OCI-LY1 (cell line): ENCODE results near the gene GLT1D1.

Source experiments
- H2AFZ ChIP-seq: fragments of 200-600 bp; sonication (generic), shearing (Covaris generic); 2 replicates; pipeline ENCODE4 v1.6.0; 2014; ENCODE audit warnings: antibody characterized with exemption, mild to moderate bottlenecking, low read length
- H3F3A ChIP-seq: fragments of 200-600 bp; sonication (generic), shearing (Covaris generic); 2 replicates; pipeline ENCODE4 v1.6.0; 2014; ENCODE audit warnings: mild to moderate bottlenecking, antibody characterized with exemption, low read length, moderate library complexity; ENCODE audit not compliant: insufficient read depth
- H3K27ac ChIP-seq: fragments of 200-600 bp; sonication (generic); 2 replicates; pipeline ENCODE4 v1.5.1; 2014; ENCODE audit warnings: low read length, mixed run types, mild to moderate bottlenecking, low read depth; ENCODE audit not compliant: poor library complexity, severe bottlenecking
- H3K27me3 ChIP-seq: fragments of 200-600 bp; sonication (generic); 2 replicates; pipeline ENCODE4 v1.6.0; 2014; ENCODE audit warnings: antibody characterized with exemption, mild to moderate bottlenecking, low read length, moderate library complexity; ENCODE audit not compliant: insufficient read depth
- H3K36me3 ChIP-seq: fragments of 200-600 bp; sonication (generic); 2 replicates; pipeline ENCODE4 v1.6.1; 2014; ENCODE audit warnings: mild to moderate bottlenecking, antibody characterized with exemption, low read length, moderate library complexity, mixed read lengths; ENCODE audit not compliant: insufficient read depth
- H3K4me1 ChIP-seq: fragments of 200-600 bp; sonication (generic); 2 replicates; pipeline ENCODE4 v1.5.1; 2014; ENCODE audit warnings: mild to moderate bottlenecking, low read length, moderate library complexity; ENCODE audit not compliant: insufficient read depth, severe bottlenecking
- H3K4me2 ChIP-seq: fragments of 200-600 bp; sonication (generic), shearing (Covaris generic); 2 replicates; pipeline ENCODE4 v1.6.1; 2014; ENCODE audit warnings: low read length
- H3K4me3 ChIP-seq: fragments of 200-600 bp; sonication (generic); 2 replicates; pipeline ENCODE4 v1.5.1; 2014; ENCODE audit warnings: low read length, low read depth, mild to moderate bottlenecking, mixed read lengths; ENCODE audit not compliant: poor library complexity, severe bottlenecking
- H3K79me2 ChIP-seq: fragments of 200-600 bp; shearing (Covaris generic); 2 replicates; pipeline ENCODE4 v1.6.1; 2016; ENCODE audit warnings: mixed run types, low read length, mixed read lengths; ENCODE audit not compliant: insufficient read depth
- H3K9ac ChIP-seq: fragments of 200-600 bp; sonication (generic), shearing (Covaris generic); 2 replicates; pipeline ENCODE4 v1.6.1; 2014; ENCODE audit warnings: mild to moderate bottlenecking, low read length, mixed read lengths
- H3K9me2 ChIP-seq: fragments of 200-600 bp; sonication (generic), shearing (Covaris generic); 2 replicates; pipeline ENCODE4 v1.6.1; 2014; ENCODE audit warnings: low read depth, mild to moderate bottlenecking, low read length, mixed read lengths
- H3K9me3 ChIP-seq: fragments of 200-600 bp; shearing (Covaris generic); 2 replicates; pipeline ENCODE4 v1.6.1; 2014; ENCODE audit warnings: low read length, mixed read lengths
- H4K20me1 ChIP-seq: fragments of 200-600 bp; sonication (generic), shearing (Covaris generic); 2 replicates; pipeline ENCODE4 v1.6.0; 2016; ENCODE audit warnings: mild to moderate bottlenecking, low read length; ENCODE audit not compliant: insufficient read depth
- EZH2 ChIP-seq: fragments of 200-600 bp; sonication (generic), shearing (Covaris generic); IDR thresholded peaks from 2 replicates; pipeline ENCODE4 v1.8.0; 2017; ENCODE audit warnings: borderline replicate concordance, mixed run types, mild to moderate bottlenecking, antibody characterized with exemption, low read length, moderate library complexity, mixed read lengths
- TF ChIP-seq, protein P1 (sequence below): fragments of 200-600 bp; sonication (generic), shearing (Covaris generic); IDR thresholded peaks from 2 replicates; pipeline ENCODE4 v1.5.1; 2017; ENCODE audit warnings: mild to moderate bottlenecking, antibody characterized with exemption, low read length, moderate library complexity, mixed read lengths

GLT1D1 gene

DNA sequence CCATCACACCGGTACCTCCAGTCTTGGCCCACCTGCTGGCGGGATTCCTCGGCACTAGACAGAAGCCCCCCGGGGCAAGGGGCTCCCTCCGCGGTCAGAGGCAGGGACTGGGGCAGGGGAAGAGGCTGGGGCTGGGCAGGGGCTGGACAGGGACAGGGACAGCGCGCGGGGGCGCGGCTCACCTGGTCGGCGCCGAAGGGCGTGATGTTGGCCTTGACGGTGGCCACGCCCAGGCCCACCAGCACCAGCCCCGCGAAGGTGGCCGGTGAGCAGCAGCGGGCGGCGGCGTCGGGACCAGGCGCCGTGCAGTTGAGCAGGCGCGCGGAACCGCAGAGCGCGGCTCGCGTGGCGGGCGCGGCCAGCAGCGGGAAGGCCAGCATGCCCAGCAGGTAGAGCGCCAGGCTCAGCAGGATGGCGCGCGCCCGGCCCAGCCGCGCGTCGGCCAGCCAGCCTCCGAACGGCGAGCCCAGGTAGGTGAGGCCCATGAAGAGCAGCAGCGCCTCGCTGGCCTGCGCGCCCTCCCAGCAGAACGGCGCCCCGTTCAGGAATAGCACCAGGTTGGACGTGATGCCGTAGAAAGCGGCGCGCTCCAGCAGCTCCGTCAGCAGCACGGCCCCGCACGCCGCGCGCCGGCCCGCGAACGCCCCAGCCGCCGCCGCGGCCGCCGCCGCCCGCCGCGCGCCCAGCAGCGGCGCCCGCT, 29.9 kb upstream of the GLT1D1 start:
- Histone ChIP-seq H3K27me3 (no peaks in the 10 kb centered on the region), H3K9me2 (no peaks in the 10 kb centered on the region), H3K36me3 (peaks cover 7% of the 10 kb centered on the region), H3K27ac (peak overlapping the region; percentile 91), H3F3A (no peaks in the 10 kb centered on the region), H3K4me2 (peak overlapping the region; percentile 64), H2AFZ (no peak overlapping the region), H3K79me2 (peaks cover 22% of the 10 kb centered on the region), H3K9ac (peak overlapping the region; percentile 85), H3K4me1 (peaks cover 55% of the 10 kb centered on the region), H4K20me1 (no peaks in the 10 kb centered on the region), H3K9me3 (no peaks in the 10 kb centered on the region), H3K4me3 (peak overlapping the region; percentile 92)
- TF ChIP-seq, protein P1, sequence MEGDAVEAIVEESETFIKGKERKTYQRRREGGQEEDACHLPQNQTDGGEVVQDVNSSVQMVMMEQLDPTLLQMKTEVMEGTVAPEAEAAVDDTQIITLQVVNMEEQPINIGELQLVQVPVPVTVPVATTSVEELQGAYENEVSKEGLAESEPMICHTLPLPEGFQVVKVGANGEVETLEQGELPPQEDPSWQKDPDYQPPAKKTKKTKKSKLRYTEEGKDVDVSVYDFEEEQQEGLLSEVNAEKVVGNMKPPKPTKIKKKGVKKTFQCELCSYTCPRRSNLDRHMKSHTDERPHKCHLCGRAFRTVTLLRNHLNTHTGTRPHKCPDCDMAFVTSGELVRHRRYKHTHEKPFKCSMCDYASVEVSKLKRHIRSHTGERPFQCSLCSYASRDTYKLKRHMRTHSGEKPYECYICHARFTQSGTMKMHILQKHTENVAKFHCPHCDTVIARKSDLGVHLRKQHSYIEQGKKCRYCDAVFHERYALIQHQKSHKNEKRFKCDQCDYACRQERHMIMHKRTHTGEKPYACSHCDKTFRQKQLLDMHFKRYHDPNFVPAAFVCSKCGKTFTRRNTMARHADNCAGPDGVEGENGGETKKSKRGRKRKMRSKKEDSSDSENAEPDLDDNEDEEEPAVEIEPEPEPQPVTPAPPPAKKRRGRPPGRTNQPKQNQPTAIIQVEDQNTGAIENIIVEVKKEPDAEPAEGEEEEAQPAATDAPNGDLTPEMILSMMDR = no peak
- TF ChIP-seq EZH2 = no peak

DNA sequence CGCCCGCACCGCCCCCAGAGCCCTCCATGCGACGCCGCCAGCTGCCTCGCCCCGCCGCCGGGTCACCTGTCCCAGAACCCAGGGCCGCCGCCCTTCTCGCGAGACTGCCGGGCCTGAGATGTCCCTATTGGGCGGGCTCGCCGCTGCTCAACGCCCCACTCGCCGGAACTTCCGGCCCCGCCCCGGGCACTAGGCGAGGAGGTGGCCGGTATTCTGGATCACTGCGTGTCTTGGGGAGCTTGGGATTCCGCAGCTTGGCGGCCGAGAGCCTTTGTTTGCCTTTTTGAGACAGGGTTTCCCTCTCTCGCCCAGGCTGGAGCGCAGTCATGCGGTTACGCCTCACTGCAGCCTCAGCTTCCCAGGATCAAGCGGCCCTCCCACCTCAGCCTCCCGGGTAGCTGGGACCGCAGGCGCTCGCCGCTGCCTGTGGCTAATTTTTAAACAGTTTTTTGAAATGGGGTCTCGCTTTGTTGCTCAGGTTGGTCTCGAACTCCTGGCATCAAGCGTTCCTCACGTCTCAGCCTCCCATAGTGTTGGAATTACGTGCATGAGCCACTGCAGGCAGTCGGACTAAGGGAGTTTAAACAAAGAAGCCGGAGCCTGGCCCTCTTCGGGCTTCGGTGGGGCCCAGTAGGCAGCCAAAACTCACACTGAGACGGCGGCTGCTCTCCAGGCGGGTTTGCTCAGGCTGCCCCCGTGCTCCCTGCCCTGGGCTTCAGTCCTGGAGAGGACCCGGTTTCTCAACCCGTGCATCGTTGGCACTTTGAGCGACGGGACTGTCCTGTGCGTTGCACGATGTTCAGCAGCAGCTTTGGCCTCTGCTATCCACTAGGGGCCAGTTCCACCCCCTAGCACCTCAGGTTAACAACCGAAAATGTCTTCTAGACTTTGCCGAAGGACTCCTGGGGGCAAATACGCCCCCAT, 29.1 kb upstream of the GLT1D1 start, which contains the start of gene SLC15A4:
Gene SLC15A4, minus strand, starts transcription at position 43 of the 924 bp plus-strand sequence. Its CDS starts 15 bp downstream, at position 28.
- Histone ChIP-seq H3F3A (no peaks in the 10 kb centered on the region), H3K9me3 (no peaks in the 10 kb centered on the region), H2AFZ (no peak within 1 kb of the TSS; the same call in 1 of the 2 replicates), H3K4me1 (peaks cover 51% of the 10 kb centered on the region), H4K20me1 (no peaks in the 10 kb centered on the region), H3K9me2 (no peaks in the 10 kb centered on the region), H3K27ac (peak within 1 kb of the TSS; percentile 91), H3K4me2 (peak within 1 kb of the TSS; percentile 95), H3K79me2 (peaks cover 15% of the 10 kb centered on the region; the same call in 1 of the 2 replicates), H3K36me3 (peaks cover 7% of the 10 kb centered on the region), H3K27me3 (no peaks in the 10 kb centered on the region), H3K4me3 (peak within 1 kb of the TSS; percentile 92), H3K9ac (peak within 1 kb of the TSS; percentile 99)
- TF ChIP-seq, protein P1 = no peak
- no peak for TF ChIP-seq EZH2

DNA sequence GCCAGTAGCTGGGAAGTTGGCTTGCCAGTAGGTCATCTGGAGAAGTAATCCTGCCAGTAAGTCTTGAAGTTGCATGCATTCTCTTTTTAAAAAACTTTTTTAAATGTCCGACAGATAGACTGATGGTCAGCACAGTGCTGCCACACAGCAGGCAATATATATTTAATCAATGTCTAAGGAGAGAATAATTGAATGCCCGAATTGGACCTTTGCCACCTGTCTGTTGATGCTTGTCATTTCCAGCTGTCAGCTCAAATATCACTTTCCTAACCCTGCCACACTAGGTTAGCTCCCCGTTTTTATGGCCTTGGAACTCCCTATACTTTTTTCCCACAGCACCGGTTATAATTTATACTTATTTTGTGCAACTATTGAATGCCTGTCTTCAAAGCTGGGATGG, 27.4 kb upstream of the GLT1D1 start:
- Histone ChIP-seq H3K27ac (no peak overlapping the region), H3K9me2 (no peaks in the 10 kb centered on the region), H3K4me3 (no peak overlapping the region), H3K9ac (no peak overlapping the region), H3K36me3 (no peaks in the 10 kb centered on the region; the same call in 1 of the 2 replicates), H4K20me1 (no peaks in the 10 kb centered on the region), H3K79me2 (no peaks in the 10 kb centered on the region), H3K27me3 (no peaks in the 10 kb centered on the region), H3K4me2 (no peak overlapping the region), H3K4me1 (peaks cover 51% of the 10 kb centered on the region), H2AFZ (no peak overlapping the region), H3K9me3 (no peaks in the 10 kb centered on the region), H3F3A (no peaks in the 10 kb centered on the region)
- no peak for TF ChIP-seq EZH2
- TF ChIP-seq, protein P1 = no peak
